Dedifferentiated amniotic fluid mesenchymal stem cell (primary cell): ENCODE measurements around the gene RGS19.

Experiments
- DNase-seq: peaks from one replicate; pipeline ENCODE4 v3.0.0-alpha.2; 2016; ENCODE audit errors: extremely low spot score

Gene RGS19

GRCh38 chr20:64064145-64064698 is 15.1 kb downstream of the RGS19 start:
- no peak for DNase-seq

- DNase-seq, result no peak
These were observed 15.8 kb downstream of the RGS19 start for GRCh38 chr20:64063389-64064144.

GRCh38 chr20:64062596-64063388 is 16.5 kb downstream of the RGS19 start, which contains the start of gene TCEA2:
TCEA2 (plus strand) TSS chr20:64063198; CDS start chr20:64063313, 115 bp downstream.
- peak; percentile 96 for DNase-seq

GRCh38 chr20:64062276-64062595 is 17.1 kb downstream of the RGS19 start:
- no peak for DNase-seq

- no peak for DNase-seq
These were observed 20.8 kb downstream of the RGS19 start for GRCh38 chr20:64058536-64058935.

GRCh38 chr20:64057628-64058498 is 21.5 kb downstream of the RGS19 start:
- no peak for DNase-seq

GRCh38 chr20:64056889-64057627 is 22.3 kb downstream of the RGS19 start:
- no peak for DNase-seq

- DNase-seq, result no peak
These were observed 22.8 kb downstream of the RGS19 start for GRCh38 chr20:64056639-64056888.

GRCh38 chr20:64055893-64056638 is 23.3 kb downstream of the RGS19 start:
- DNase-seq, result no peak

GRCh38 chr20:64055396-64055892 is 23.9 kb downstream of the RGS19 start:
- no peak for DNase-seq

- DNase-seq, result no peak
These were observed 25.3 kb downstream of the RGS19 start for GRCh38 chr20:64053841-64054661.

GRCh38 chr20:64052987-64053840 is 26.1 kb downstream of the RGS19 start:
- DNase-seq, result no peak

GRCh38 chr20:64052326-64052722 is 27.0 kb downstream of the RGS19 start:
- no peak for DNase-seq

GRCh38 chr20:64051561-64052325 is 27.6 kb downstream of the RGS19 start:
- no peak for DNase-seq

- DNase-seq, result no peak
These were observed 28.3 kb downstream of the RGS19 start for GRCh38 chr20:64051033-64051452.

- DNase-seq, result no peak
These were observed 28.9 kb downstream of the RGS19 start for GRCh38 chr20:64050261-64051032.

- DNase-seq, result no peak
These were observed 29.4 kb downstream of the RGS19 start for GRCh38 chr20:64049878-64050260.
